Retina (tissue), 1 donor: ENCODE results near the gene STAB2.

Experiments used
- DNase-seq: peaks from one replicate; pipeline ENCODE4 v3.0.0-alpha.2; 2016

The STAB2 gene

DNA sequence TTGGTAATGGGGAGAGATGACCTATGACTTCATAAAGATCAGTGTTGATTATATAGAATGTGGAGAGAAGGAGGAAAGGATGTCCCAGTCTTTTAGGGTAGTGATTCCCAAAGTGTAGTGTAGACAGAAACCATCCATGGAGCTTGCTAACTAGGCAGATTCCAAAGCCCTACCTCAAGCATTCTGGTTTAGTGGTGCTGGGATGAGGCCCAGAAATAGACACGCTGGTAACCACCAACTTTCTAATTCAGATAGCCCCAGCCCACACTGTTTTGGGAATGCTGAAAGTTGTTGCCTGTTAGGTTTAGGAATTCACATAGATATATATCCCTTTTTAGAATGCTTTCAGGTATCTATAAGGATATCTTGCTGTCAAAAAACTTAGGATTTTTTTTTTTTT is 69.2 kb downstream of the STAB2 start:
- DNase-seq = no peak

DNA sequence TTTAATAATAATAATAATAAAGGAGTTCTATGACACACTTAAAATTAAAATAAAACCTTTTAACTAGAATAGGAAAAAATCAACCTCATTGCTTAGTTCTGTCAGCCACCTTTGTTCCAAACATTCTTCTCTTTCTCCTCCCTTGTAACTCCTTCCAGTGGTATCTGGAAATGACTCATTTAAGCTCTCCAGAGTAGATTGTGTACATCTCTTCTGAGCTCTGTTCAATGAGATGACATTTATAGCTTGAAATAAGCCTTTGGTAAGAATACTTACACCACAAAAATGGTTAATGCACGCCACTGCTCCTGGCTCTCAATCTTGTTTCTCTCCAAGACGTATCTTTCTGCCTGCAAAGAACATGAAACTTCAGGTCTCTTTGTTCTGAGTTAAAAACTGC is 70.3 kb downstream of the STAB2 start:
- DNase-seq = no peak

DNA sequence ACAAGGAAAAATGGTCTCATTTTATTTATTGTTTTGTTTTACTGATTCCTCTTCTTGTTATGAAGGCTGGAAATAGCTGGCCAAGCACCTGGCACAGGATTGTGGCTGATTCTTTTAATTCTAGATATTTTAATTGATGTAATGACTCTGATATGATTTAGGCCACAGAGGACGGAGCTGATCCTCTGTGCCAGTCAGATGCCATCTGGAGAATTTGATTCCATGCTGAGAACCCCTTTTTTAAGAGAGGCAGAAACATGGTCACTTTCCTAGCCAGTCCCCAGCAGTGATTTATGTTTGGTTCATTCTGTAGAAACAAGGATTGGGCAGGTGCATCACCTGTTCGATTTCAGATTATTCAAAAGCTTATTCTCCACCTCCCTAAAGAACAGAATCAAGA is 77.6 kb downstream of the STAB2 start:
- DNase-seq = no peak

DNA sequence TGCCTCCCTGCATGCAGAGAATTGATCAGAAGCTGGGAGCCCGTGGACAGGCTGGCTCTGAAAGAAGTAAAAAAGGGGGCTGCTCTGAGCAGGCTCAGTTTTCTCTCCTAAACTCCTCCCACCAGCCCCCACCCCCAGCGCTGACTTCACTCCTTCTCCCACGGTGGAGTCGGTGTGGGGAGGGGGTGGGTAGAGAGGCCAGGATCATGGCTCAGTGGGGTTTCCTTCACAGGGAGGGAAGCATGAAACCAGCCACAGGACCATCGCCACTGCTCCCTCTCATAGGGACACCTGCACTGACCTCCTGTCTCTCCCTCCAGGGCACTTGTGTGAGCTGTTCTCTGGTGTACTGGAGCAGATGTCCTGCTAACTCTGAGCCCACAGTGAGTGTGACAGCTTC is 78.9 kb downstream of the STAB2 start:
- peak; percentile 31 for DNase-seq

DNA sequence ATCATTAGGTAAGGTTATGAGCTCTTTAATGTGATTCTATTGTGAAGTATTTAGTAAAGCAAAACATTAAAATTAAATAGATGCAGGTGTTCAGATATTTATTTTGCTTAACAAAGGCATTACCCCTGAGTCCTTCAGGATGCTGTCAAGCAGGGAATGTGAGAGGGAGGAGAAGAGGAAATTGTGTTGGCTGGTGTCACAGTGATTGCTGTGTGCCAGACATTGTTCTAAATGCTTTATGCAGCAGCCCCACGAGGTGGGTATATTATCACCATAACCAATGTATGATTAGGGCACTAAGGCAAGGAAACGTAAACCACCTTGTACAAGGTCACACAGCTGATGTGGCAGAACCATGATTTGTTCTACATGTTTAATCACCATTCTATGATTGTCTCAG is 80.1 kb downstream of the STAB2 start:
- no peak for DNase-seq

DNA sequence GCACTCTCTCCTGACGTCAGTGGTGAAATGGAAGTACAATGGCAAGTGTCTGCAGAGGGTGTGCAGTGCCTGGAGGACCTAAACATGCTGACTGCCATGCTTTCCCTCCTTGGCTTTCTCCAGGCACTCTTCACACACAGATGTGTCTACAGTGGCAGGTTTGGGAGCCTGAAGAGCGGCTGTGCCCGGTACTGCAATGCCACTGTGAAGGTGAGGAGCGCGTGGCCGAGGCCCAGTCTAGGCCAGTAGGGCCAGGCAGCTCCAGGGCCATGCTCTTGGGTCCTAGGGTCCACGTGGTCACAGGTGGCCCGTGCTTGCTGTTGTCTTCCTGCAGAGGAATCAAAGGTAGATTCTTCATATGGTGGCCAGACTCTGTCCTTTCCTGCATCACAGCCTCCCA is 81.4 kb downstream of the STAB2 start:
- no peak for DNase-seq

DNA sequence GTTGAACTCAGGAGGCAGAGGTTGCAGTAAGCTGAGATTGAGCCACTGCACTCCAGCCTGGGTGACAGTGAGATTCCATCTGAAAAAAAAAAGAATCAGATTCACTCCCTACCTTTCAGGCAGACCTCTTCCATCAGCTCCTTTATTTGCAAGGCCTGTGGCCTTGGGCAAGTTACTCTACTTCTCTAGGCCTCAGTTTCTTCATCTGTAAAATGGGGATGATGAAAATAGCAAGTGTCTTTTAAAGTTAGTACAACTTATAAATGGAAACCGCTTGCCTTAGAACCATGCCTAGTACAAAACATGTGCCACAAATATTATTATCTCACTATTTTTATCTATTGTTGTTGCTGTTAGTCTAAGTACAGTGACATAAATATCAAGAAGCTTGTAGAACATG is 84.3 kb downstream of the STAB2 start:
- no peak for DNase-seq

DNA sequence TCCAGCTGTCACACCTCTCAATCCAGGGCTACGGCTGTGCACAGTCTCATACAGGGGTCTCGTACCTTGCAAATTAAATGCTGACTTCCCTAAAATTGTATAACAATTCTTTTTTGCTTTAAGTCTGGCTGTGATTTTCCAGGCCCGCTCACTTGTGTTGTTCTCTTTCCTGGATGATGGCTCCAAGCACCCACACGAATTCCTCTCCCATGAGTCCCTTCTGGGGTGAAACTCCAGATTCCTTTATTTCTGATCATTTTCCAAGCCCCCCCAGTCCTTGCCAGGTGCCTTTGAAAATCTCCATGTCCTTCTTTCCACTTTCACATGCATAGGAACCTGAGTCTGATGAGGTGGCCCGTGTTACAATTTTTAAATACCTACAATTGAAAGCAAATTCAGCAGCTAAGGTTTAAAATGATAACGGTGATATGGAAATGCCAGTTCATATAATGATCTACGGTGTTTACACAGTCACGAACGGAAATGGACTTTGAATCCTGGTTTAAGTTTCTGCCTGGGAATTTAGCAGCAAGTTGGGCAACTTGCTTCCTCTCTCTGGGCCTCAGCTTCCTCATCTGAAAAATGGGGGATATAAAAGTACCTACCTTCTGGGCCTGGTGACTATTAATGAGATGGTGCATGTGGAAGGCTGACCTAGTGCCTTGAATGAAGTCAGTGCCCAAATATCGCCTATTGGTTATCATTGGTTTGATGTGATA is 85.5 kb downstream of the STAB2 start:
- DNase-seq = no peak

DNA sequence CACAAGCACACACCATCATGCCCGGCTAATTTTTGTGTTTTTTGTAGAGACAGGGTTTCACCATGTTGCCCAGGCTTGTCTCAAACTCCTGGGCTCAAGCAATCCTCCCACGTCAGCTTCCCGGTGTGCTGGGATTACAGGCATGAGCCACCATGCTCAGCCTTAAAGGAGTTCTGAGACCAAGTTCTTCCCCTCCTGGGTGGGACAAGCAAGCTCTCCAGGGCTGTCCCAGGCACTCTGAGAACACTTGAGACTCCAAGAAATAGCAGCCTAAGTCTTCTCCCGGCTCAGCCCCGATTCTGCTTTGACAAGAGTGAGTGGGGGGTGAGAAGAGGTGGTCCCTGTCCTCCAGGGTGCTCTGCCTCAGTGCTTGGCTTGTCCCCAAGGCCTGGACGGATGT is 86.4 kb downstream of the STAB2 start:
- DNase-seq = no peak

DNA sequence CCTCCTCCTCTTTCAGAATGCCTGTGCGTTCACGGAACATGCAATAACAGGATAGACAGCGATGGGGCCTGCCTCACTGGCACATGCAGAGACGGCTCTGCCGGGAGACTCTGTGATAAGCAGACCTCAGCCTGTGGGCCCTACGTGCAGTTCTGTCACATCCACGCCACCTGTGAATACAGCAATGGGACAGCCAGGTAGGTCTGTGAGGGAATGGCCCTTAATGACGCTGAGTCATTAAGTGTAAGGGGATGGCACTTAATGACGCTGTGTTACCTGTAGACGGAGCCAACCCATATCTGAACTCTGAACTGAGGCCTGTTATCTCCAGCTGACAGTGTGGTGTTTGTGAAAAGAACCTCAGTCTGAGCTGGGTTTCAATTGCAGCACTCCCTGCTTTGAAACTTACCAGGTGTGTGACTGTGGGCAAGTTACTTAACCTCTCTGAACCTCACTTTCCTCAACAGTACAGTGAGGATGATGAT is 86.9 kb downstream of the STAB2 start:
- DNase-seq = no peak

DNA sequence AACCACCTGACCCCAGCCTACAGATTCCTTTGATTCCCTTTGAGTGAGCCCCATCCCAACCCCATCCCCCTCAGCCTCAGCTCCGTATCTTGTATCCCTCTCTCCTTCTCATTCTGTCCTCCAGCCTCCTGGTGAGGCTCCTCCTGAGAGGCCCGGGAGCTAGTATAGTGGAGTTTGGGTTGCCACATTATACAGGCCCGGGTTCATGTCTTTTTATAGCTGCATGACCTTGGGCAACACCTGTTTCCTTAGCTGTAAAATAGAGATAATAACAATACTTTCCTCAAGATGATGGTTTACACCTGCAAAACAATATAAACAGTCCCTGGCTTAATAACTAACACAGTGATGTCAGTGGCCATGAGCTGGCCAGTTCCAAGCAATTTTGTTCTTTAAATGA is 89.8 kb downstream of the STAB2 start:
- no peak for DNase-seq

DNA sequence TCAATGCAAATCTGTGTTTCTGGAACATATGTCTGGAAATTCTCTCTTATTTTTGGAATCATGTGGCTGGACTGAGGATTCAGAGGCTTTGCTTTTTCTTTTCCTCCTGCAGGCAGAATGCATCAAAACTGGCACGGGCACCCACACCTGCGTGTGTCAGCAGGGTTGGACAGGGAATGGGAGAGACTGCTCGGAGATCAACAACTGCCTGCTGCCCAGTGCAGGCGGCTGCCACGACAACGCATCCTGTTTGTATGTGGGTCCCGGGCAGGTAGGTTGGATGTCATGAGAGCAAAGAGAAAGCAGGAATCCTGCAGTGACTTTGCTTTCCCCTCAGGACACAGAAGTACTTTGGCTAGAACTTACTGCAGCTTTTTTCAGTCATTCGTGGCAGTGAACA is 90.3 kb downstream of the STAB2 start:
- DNase-seq = no peak

DNA sequence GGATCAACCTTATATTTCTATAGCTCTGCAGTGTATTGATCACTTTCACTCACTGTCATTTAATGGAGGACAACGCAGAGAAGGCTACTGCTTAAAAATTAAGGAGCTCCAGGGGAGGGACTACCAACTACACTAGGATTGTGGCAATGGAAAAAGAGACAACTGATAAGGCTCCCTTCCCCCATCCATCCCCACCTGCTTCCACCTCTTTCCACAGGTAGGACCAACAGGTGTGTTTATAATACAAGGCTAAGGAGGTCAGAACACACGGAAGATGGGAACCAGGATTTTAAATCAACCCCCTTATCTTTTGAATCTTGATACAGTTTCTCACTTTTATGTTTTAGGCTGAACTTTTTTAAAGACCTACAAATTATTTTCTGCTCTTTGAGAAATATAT is 90.8 kb downstream of the STAB2 start:
- DNase-seq = no peak

DNA sequence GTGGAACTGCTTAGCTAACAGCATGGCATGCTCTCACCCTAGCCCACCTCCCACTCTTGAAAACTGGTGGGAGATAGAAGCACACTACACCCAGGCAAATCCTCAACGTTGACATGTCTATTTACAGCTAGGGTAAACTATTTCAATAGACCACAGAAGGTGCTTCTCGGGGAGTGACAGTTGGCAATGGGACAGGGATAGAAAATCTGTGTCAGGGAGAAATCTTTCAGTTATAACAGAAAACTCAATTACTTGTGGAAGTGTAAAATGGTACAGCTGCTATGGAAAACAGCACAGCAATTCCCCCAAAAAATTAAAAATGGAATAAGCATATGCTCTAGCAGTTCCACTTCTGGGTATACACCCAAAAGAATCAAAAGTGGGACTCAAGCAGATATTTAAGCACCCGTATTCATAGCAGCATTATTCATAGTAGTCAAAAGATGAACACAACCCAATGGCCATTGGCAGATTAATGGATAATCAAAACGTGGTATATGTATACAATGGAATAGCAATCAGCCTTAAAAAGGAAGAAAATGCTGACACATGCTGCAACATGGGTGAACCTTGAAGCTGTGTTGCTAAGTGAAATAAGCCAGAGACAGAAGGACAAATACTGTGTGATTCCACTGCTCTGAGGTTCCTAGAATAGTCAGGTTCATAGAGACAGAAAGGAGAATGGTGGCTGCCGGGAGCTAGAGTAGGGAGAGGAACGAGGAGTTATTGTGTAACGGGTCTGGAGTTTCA is 92.5 kb downstream of the STAB2 start:
- no peak for DNase-seq

DNA sequence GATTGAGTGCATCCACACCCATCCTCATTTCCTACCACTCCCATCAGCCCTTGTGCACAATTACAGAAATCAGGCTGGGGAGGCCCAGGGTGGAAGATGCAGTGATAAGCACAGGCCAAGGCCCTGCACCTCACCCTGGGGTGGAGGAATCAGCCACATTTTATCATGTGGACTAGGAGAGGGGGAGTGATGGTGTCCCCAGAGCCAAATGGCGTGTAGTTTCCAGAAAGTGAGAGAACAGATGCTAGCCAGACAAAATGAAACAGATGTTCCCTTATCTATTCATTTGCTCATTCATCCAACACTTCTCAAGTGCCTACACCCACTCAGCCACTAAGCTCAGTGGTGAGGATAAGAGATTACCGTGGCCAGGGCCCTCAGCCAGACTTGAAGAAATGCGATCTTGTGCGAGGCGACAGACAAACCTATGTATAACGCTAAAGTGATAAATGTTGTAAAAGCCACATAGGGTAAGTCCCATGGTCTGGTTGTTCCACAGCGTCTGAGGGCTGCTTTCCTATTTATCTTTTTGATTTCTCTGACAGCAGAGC is 93.6 kb downstream of the STAB2 start:
- DNase-seq = peak; percentile 23

DNA sequence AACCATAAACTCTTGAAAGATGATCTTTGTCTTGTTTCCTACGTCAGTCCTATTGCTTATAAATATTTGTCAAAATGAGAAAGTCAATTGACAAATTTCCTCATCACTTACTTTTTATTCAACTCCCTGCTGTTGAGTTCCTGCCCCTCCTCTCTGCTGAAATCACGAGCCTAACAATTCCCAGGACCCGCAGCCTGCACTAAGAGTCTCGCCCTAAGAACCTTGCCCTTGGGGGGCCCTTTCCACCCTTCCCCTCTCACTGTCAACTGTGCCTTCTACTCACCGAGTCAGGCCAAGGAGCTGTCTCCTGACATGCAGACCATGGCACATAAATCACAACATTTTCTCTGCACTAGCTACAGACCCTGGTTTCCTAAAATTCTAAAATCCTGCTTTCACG is 99.0 kb downstream of the STAB2 start:
- no peak for DNase-seq

DNA sequence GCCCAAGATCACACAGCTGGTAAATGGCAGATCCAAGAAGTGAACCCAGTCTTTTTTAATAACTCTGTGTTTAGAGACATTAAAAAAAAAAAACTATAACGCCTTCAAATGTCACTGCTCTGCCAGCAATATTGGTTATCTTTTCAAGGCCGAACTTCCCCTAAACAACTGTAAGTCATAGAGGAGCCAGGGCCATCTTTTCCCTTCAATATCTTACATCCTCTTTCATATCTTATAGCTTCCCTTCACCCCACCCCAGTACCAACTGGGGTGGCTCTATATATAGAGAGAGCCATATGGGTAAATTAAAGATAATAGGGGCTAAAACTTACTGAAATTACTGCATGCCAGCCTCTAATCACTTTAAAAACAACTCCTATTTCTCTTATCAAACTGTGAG is 100.2 kb downstream of the STAB2 start:
- no peak for DNase-seq

DNA sequence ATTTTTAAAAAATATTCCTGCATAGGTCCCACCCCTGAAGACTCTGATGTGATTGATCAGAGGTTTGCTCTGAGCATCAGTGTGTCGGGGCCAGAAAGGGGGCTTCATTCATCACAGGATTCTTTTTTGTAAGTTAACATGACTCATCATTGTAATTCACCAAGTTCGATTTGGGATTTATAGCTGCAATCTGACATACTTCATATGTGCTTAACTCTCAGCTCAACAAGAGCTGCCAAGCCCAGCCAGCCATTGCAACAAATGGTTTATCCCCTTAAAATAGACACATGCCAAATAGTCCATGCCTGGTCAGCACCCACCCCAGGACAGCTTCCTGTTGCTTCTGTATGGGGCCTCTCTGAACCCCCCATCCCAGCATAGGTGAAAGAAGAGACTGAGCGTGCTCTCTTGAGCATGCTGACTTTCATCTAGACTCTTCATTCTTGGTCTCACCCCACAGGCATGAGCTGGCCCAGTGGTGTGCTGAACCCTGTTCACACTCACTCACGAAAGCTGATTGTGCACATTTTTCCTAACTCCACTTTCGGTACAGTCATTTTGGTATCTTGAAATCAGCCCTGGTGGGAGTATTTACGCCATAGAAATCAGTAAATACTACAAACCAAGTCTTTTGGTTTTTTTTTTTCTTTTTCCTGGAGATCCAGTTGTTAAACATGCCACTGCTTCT is 101.4 kb downstream of the STAB2 start:
- no peak for DNase-seq

DNA sequence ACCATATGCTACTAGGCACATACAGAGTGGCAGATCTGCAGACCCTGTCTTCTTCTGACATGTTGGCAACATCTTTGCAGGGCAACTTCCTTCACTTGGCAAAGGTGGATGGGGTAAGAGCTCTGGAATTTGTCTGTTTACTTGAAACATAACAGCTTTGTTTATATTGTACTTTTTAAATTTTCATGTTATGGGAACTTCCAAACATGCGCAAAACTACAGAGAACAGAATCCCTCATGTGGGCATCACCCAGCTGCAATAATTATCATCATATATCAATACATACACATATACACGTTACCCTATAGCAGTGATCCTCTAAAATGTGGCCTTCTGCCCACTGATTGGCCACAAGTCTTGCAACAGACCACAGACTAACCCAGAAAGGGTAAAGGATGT is 103.4 kb downstream of the STAB2 start:
- DNase-seq = no peak

DNA sequence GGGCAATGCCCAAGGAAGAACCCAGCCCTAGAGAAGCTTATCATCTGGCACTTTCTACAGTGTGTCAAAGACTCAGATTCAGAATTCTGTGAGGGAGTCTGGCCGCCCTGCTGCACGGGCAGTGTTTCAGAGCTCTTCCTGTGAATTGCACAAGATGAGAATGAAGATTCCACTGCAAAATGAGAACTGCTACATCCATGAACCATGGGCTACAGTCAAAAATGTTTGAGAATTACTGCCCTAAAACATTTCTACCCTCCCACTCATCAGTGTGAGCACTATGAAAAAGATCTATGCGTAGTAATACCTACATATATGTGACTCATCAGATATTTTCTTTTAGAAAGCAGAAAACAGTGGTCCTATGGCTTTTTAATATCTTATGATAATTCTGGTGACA is 104.0 kb downstream of the STAB2 start:
- DNase-seq = no peak

DNA sequence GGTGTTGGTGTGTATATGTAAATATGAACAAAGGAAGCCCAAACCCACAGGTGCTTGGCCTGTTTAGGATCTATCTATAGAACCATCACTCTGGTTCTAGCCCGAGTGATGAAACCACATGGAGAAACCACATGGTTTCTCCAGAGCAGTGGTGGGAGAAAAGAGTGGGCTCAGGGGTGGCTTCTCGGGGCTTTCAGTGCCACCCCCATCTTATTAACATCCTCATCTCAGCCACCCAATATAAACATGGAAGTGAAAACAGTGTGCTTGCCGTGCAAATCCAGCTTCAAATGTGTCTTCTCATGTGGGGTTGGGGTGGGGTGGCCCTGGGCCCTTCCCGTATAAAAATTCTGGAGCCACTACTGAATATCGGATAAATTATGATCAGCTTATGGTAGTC is 109.0 kb downstream of the STAB2 start:
- DNase-seq = no peak

DNA sequence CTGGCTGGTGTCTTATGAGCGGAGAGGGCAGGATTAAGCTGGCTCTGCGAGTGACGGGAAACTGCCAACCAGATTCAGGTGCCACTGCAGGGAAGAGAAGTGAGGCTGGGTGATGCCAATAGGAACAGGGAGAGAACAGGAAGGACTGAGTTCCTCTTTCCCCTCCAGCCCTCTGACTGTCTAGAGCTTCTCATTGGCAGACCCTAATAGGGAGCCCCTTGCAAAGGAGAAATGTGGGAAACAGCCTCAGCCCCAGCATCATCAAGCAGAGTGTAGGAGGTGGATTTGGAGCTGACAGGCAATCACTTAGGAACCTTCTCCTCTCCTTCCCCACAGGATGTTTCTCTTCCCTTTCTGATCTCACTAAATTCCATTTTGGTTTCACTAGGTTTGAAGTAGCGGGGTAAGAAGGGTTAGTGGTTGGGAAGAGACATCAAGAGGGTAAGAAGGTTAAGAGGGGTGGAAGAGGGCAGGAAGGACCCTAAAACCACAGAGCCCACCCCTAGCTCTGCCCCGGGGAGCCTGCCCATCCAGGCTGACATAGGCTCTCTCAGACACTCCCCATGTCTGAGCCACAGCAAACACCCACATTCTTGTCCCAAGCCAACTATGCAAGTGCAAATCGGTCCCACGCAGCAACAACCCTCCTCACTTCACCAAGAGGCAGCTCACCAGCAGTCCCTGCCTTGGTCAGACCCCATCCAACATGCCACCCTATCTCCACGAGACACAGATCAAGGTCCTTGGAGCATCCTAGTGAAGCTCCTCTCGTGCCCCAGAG is 111.1 kb downstream of the STAB2 start:
- DNase-seq = no peak
